ENCODE results near the gene RGS11. TPM values are rescaled to one million over a fixed set of nuclear protein-coding genes. Genes with fewer than 3 reads are reported as not detected.

RGS11 gene
- total and polyA plus RNA-seq, 11 donors = 1.1 to 19.5 (median 11.8) TPM

GRCh38 chr16:311725-312124 lies 36.0 kb upstream of the RGS11 start:
- peaks cover 0 to 65% (median 53%) of the 10 kb centered on the region in 9 donors for H3K36me3 ChIP-seq
- no peaks in the 10 kb centered on the region for H3K27me3 ChIP-seq
- H3K4me1 ChIP-seq = no peaks in the 10 kb centered on the region
- no peak for TF ChIP-seq POLR2A (IDR thresholded peaks at IDR 0.05)
- TF ChIP-seq CTCF (IDR thresholded peaks at IDR 0.05) = no peak
- no peaks in the 10 kb centered on the region for H3K9me3 ChIP-seq
- ATAC-seq (no peak), DNase-seq (peak in 1 of 5 donors; percentile 48)
- no peak overlapping the region for H3K27ac ChIP-seq
- H3K4me3 ChIP-seq = no peak overlapping the region
- 88 to 96% (median 96%) methylated on average over 15 of the region's 15 CpGs for WGBS, 4 donors
- intact Hi-C loops (cut with DNase I) = no loop called here

GRCh38 chr16:309476-309875 lies 33.7 kb upstream of the RGS11 start:
- no peaks in the 10 kb centered on the region for H3K4me1 ChIP-seq
- 71 to 87% (median 81%) methylated on average over 7 of the region's 7 CpGs for WGBS, 4 donors
- no peak overlapping the region for H3K4me3 ChIP-seq
- H3K36me3 ChIP-seq = peaks cover 0 to 70% (median 56%) of the 10 kb centered on the region in 9 donors
- no peak overlapping the region for H3K27ac ChIP-seq
- ATAC-seq (no peak), DNase-seq (no peak)
- no peaks in the 10 kb centered on the region for H3K27me3 ChIP-seq
- TF ChIP-seq POLR2A (IDR thresholded peaks at IDR 0.05) (no peak), CTCF (IDR thresholded peaks at IDR 0.05) (no peak)
- no peaks in the 10 kb centered on the region for H3K9me3 ChIP-seq
- intact Hi-C loops (cut with DNase I) = no loop called here

- H3K36me3 ChIP-seq = peaks cover 0 to 65% (median 49%) of the 10 kb centered on the region in 9 donors
- ATAC-seq = no peak
These were observed 32.1 kb upstream of the RGS11 start for GRCh38 chr16:307691-308312.

GRCh38 chr16:306911-307370 lies 31.2 kb upstream of the RGS11 start:
- Histone ChIP-seq H3K27ac (no peak overlapping the region), H3K4me1 (no peaks in the 10 kb centered on the region), H3K9me3 (no peaks in the 10 kb centered on the region), H3K4me3 (no peak overlapping the region), H3K27me3 (no peaks in the 10 kb centered on the region), H3K36me3 (peaks cover 0 to 63% (median 52%) of the 10 kb centered on the region in 9 donors)
- ATAC-seq (no peak), DNase-seq (peak in 1 of 5 donors; percentile 39)
- WGBS, 4 donors = 87 to 91% (median 88%) methylated on average over 12 to 17 of the region's 17 CpGs
- intact Hi-C loops (cut with DNase I) = no loop called here
- TF ChIP-seq CTCF (IDR thresholded peaks at IDR 0.05) = no peak
- TF ChIP-seq POLR2A (IDR thresholded peaks at IDR 0.05) = no peak

More at GRCh38 chr16:307691-308312, 32.1 kb upstream of the RGS11 start:
- no peaks in the 10 kb centered on the region for H3K9me3 ChIP-seq
- WGBS, 4 donors = 91 to 94% (median 92%) methylated on average over 16 to 21 of the region's 21 CpGs
- H3K4me3 ChIP-seq = no peak overlapping the region
- DNase-seq = peak in 2 of 5 donors; percentile 17 to 54
- H3K4me1 ChIP-seq = no peaks in the 10 kb centered on the region
- TF ChIP-seq POLR2A (IDR thresholded peaks at IDR 0.05) (no peak), CTCF (IDR thresholded peaks at IDR 0.05) (no peak)
- no peak overlapping the region for H3K27ac ChIP-seq
- intact Hi-C loops (cut with DNase I) = no loop called here
- H3K27me3 ChIP-seq = no peaks in the 10 kb centered on the region

Data from heart left ventricle (tissue), 16 donors.